Hepatocyte (in vitro differentiated cells): Measurements from ENCODE around the gene RUSC1. TPM values are rescaled to one million over a fixed set of nuclear protein-coding genes. Genes with fewer than 3 reads are reported as not detected.

Source experiments
- DNase-seq: peaks from one replicate; pipeline ENCODE4 v3.0.0-alpha.2; 2016; ENCODE audit warnings: low spot score
- H2AFZ ChIP-seq: fragments of 200-600 bp; sonication (generic); 2 replicates; pipeline ENCODE4 v1.6.0; 2016; ENCODE audit warnings: antibody characterized with exemption, mild to moderate bottlenecking
- H3K27ac ChIP-seq: fragments of 200-600 bp; sonication (generic); 2 replicates; pipeline ENCODE4 v1.5.1; 2016; ENCODE audit warnings: mild to moderate bottlenecking
- H3K27me3 ChIP-seq: fragments of 200-600 bp; sonication (generic); 2 replicates; pipeline ENCODE4 v1.6.1; 2016
- H3K36me3 ChIP-seq: fragments of 200-600 bp; sonication (generic); replicated peaks from 2 replicates; pipeline ENCODE4 v1.5.1; 2016; ENCODE audit warnings: low read depth; ENCODE audit not compliant: insufficient read depth
- H3K4me1 ChIP-seq: fragments of 200-600 bp; sonication (generic); 2 replicates; pipeline ENCODE4 v1.5.1; 2016; ENCODE audit warnings: mild to moderate bottlenecking, moderate library complexity; ENCODE audit not compliant: insufficient read depth
- H3K4me2 ChIP-seq: fragments of 200-600 bp; sonication (generic); 2 replicates; pipeline ENCODE4 v1.6.0; 2016
- H3K4me3 ChIP-seq: fragments of 200-600 bp; sonication (generic); 2 replicates; pipeline ENCODE4 v1.5.1; 2016; ENCODE audit warnings: mild to moderate bottlenecking
- H3K79me2 ChIP-seq: fragments of 200-600 bp; sonication (generic); 2 replicates; pipeline ENCODE4 v1.6.0; 2017; ENCODE audit warnings: mild to moderate bottlenecking
- H3K9me2 ChIP-seq: fragments of 200-600 bp; sonication (generic); replicated peaks from 2 replicates; pipeline ENCODE4 v1.6.0; 2017; ENCODE audit warnings: mild to moderate bottlenecking; ENCODE audit not compliant: insufficient read depth
- H3K9me3 ChIP-seq: fragments of 200-600 bp; sonication (generic); 2 replicates; pipeline ENCODE4 v1.5.1; 2016; ENCODE audit warnings: low read depth, mild to moderate bottlenecking
- H4K20me1 ChIP-seq: fragments of 200-600 bp; sonication (generic); 2 replicates; pipeline ENCODE4 v1.6.0; 2016; ENCODE audit warnings: mild to moderate bottlenecking; ENCODE audit not compliant: insufficient read depth, poor library complexity, severe bottlenecking
- EZH2 ChIP-seq: fragments of 200-600 bp; sonication (generic); IDR thresholded peaks from 2 replicates; pipeline ENCODE4 v1.6.1; 2016; ENCODE audit warnings: antibody characterized with exemption, mild to moderate bottlenecking, borderline replicate concordance
- EZH2phosphoT487 ChIP-seq: fragments of 200-600 bp; sonication (generic); IDR thresholded peaks from one replicate; pipeline ENCODE4 v1.6.1; 2018; ENCODE audit warnings: antibody characterized with exemption, mild to moderate bottlenecking, low read depth, moderate library complexity; ENCODE audit not compliant: unreplicated experiment, severe bottlenecking
- microRNA counts: library from miRNA; unstranded; fragments of <30 nt; microRNA quantifications from one replicate; lab custom pipeline; 2017
- microRNA-seq: library from miRNA; unstranded; fragments of <30 nt; microRNA quantifications from one replicate; pipeline ENCODE4, GENCODE V29; 2017
- polyA plus RNA-seq: library from polyadenylated mRNA; unstranded; fragments of >200 nt; fragmentation: Nextera tagmentation; extraction: Ambion mirVana; gene quantifications from 2 replicates; pipeline ENCODE4 v1.2.1, GENCODE V29; 2016
- small RNA-seq: library from RNA; depleted of rRNA; stranded (forward); fragments of <200 nt; gene quantifications from one replicate; pipeline ENCODE3, GENCODE V24; 2014
- total RNA-seq: library from RNA; depleted of rRNA; stranded (reverse); fragments of >200 nt; gene quantifications from 2 replicates; pipeline ENCODE4 v1.2.3, GENCODE V29; 2014

Gene RUSC1
- total and polyA plus RNA-seq, 2 experiments from 2014 or later: 22.3 to 48.4 TPM

DNA sequence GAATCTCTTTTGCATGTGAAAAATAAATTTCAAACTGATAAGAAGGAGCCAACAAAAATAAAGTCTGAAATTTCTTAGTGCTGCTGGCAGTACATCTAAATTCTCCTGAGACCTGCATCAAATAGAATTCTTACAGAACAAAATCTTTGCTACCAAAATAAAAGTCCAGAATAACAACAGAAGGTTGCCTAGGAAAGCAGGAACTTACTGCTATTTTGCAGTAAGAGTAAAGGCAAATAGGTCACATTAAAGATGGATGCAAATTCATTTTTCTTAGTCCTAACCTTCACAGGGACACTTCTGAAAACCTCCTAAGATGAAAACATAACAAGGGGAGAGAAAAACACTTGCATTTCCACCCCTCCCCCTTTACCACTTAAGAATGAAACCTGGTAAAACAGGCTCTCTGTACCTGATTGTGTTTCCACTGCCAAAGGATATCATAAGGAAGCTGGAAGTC is 59.0 kb downstream of the RUSC1 start:
- H3K9me2 ChIP-seq: no peaks in the 10 kb centered on the region
- H3K36me3 ChIP-seq: no peaks in the 10 kb centered on the region
- H3K27ac ChIP-seq: no peak overlapping the region

More for the DNA sequence above, 59.0 kb downstream of the RUSC1 start:
- no peak overlapping the region for H3K4me3 ChIP-seq
- TF ChIP-seq EZH2phosphoT487 (no peak), EZH2 (no peak)
- H4K20me1 ChIP-seq: peaks cover 2% of the 10 kb centered on the region
- no peak for DNase-seq
- no peak overlapping the region for H2AFZ ChIP-seq
- H3K4me1 ChIP-seq: no peaks in the 10 kb centered on the region
- H3K9me3 ChIP-seq: no peaks in the 10 kb centered on the region
- no peak overlapping the region for H3K4me2 ChIP-seq
- no peaks in the 10 kb centered on the region for H3K27me3 ChIP-seq
- no peaks in the 10 kb centered on the region for H3K79me2 ChIP-seq

MicroRNA genes within 50 kb of the gene (microRNA counts, 767-probe panel; counts per million panel counts)
- microRNA hsa-miR-555 (lab: Ali Mortazavi, UCI): not detected

Small RNA genes within 50 kb of the gene (microRNA-seq; reads per million reads assigned to microRNA genes)
- gene MIR555: not detected

Small RNA genes within 50 kb of the gene (small RNA-seq; reads per million reads assigned to genes)
- not detected for gene RNU6-106P

Other genes starting within 250 kb of the RUSC1 start
- 4.0 and 5.5 TPM in 2 replicates for gene EFNA3, start 242.1 kb upstream of the RUSC1 start, total RNA-seq
- 10.3 and 13.1 TPM in 2 replicates for gene EFNA3, start 242.1 kb upstream of the RUSC1 start, polyA plus RNA-seq
- gene EFNA1, start 193.0 kb upstream of the RUSC1 start, total RNA-seq: 78.7 and 94.8 TPM in 2 replicates
- 137 and 172 TPM in 2 replicates for gene EFNA1, start 193.0 kb upstream of the RUSC1 start, polyA plus RNA-seq
- gene SLC50A1, start 185.0 kb upstream of the RUSC1 start, total RNA-seq: 75.3 and 88.6 TPM in 2 replicates
- gene SLC50A1, start 185.0 kb upstream of the RUSC1 start, polyA plus RNA-seq: 111 and 115 TPM in 2 replicates
- gene DPM3, start 180.4 kb upstream of the RUSC1 start, total RNA-seq: 94.2 and 121 TPM in 2 replicates
- 84.1 and 96.3 TPM in 2 replicates for gene DPM3, start 180.4 kb upstream of the RUSC1 start, polyA plus RNA-seq
- 191 and 209 TPM in 2 replicates for gene KRTCAP2, start 147.6 kb upstream of the RUSC1 start, total RNA-seq
- gene KRTCAP2, start 147.6 kb upstream of the RUSC1 start, polyA plus RNA-seq: 440 and 454 TPM in 2 replicates
- 1.1 and 1.2 TPM in 2 replicates for gene TRIM46, start 147.0 kb upstream of the RUSC1 start, total RNA-seq
- 1.9 and 2.1 TPM in 2 replicates for gene TRIM46, start 147.0 kb upstream of the RUSC1 start, polyA plus RNA-seq
- gene THBS3, start 113.0 kb upstream of the RUSC1 start, total RNA-seq: 19.8 and 20.3 TPM in 2 replicates
- 39.9 and 41.6 TPM in 2 replicates for gene THBS3, start 113.0 kb upstream of the RUSC1 start, polyA plus RNA-seq
- 42.1 and 49.4 TPM in 2 replicates for gene MTX1, start 112.2 kb upstream of the RUSC1 start, total RNA-seq
- gene MTX1, start 112.2 kb upstream of the RUSC1 start, polyA plus RNA-seq: 78.2 and 82.0 TPM in 2 replicates
- gene ENTREP3, start 65.4 kb upstream of the RUSC1 start, total RNA-seq: 8.1 and 8.8 TPM in 2 replicates
- 26.0 and 27.1 TPM in 2 replicates for gene ENTREP3, start 65.4 kb upstream of the RUSC1 start, polyA plus RNA-seq
- gene SCAMP3, start 58.5 kb upstream of the RUSC1 start, total RNA-seq: 45.0 and 45.7 TPM in 2 replicates
- gene SCAMP3, start 58.5 kb upstream of the RUSC1 start, polyA plus RNA-seq: 114 and 131 TPM in 2 replicates
- 18.6 and 26.1 TPM in 2 replicates for gene CLK2, start 47.4 kb upstream of the RUSC1 start, total RNA-seq
- gene CLK2, start 47.4 kb upstream of the RUSC1 start, polyA plus RNA-seq: 48.7 and 53.8 TPM in 2 replicates
- gene HCN3, start 43.4 kb upstream of the RUSC1 start, total RNA-seq: 1.5 and 4.3 TPM in 2 replicates
- gene HCN3, start 43.4 kb upstream of the RUSC1 start, polyA plus RNA-seq: 5.6 and 8.2 TPM in 2 replicates
- 12.8 and 13.3 TPM in 2 replicates for gene PKLR, start 19.5 kb upstream of the RUSC1 start, total RNA-seq
- gene PKLR, start 19.5 kb upstream of the RUSC1 start, polyA plus RNA-seq: 4.7 and 10.9 TPM in 2 replicates
- 284 and 313 TPM in 2 replicates for gene FDPS, start 12.0 kb upstream of the RUSC1 start, total RNA-seq
- gene FDPS, start 12.0 kb upstream of the RUSC1 start, polyA plus RNA-seq: 336 and 347 TPM in 2 replicates
- 30.6 and 32.0 TPM in 2 replicates for gene ASH1L, start 241.9 kb downstream of the RUSC1 start, total RNA-seq
- 14.5 and 22.4 TPM in 2 replicates for gene ASH1L, start 241.9 kb downstream of the RUSC1 start, polyA plus RNA-seq